ENCODE results near the gene CD226. TPM values are rescaled to one million over a fixed set of nuclear protein-coding genes. Genes with fewer than 3 reads are reported as not detected.

Gene CD226
- polyA plus RNA-seq, 1 of the 3 experiments (the other 2 are of a cell fraction) = 0.56 TPM

DNA sequence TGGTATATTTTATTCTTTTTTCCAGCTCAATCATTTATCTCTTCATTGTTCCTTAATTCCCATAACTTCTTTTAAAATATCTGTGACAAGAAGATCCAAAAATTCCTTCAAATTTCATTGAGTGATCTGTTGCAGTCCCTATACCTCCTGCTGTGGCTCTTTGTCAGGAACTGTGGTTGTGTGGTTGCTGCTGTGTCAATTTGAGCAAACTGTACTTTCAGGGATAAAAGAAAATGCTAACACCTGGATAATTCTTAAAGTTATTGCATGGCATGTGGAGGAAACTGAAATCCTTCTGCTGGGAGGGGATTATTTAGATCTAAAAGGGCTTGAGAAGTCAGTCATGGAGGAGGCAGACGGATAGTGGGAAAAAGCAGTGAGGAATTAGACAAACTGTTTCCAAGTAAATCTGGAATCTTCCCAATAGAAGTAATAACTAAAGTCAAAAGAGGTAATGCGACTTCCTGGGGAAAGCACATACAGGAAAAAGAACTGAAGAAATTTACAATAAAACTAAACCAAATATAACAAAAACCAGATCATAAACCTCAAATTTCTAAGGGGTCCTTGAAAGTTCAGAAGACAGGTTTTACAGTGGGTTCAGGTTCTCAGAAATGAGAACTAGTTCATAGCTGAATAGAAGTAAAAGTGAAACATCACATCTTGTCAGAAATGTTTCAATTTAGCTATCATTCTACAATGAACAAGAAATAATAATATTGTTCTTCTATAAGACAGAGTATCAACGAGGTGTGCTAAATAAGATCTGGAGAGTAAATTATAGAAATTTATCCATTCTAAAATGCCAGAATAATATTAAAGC lies 33.5 kb upstream of the CD226 start:
- CTCF ChIA-PET = interaction anchor here (0.7 to 1.1 kb wide), 3 partner anchors 13 to 17 kb away, joined by 3 read pairs; no protein-coding TSS in a partner anchor
- no peaks in the 10 kb centered on the region for H4K20me1 ChIP-seq (ENCODE audit: insufficient read depth)

DNA sequence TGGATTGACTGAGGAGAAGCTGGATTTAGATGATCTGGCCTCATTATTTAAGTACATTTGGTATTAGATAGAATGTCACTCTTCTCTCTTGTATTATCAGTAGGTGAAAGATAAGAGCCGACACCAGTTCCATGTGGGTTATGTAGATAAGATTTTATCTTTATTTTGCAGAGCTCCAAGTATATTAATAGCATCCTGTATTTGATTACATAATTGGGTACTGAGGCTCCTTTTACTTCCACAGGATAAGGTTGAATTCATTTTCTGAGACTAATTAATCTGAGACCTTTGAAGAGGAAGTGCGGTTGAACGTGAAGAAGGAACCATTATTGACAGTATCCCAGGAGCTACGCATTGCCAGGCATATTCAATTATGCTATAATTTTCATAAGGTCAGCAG lies 32.8 kb upstream of the CD226 start:
- H3K27ac ChIP-seq (ENCODE audit: low read depth in 2 of 2, low read length in 1 of 2) = no peak overlapping the region
- H3K9me3 ChIP-seq = no peaks in the 10 kb centered on the region
- H3K36me3 ChIP-seq (replicated peaks in 1 of 2; ENCODE audit: control insufficient read depth in 1 of 2, insufficient read depth in 2 of 2, low read length in 1 of 2) = peaks cover 0 to 3% of the 10 kb centered on the region in 2 experiments
- no peak overlapping the region for H3K9ac ChIP-seq
- H4K20me1 ChIP-seq (ENCODE audit: insufficient read depth) = no peaks in the 10 kb centered on the region
- 88% methylated on average over 4 of the region's 4 CpGs for WGBS (ENCODE audit: low lambda C conversion rate)
- H3K4me1 ChIP-seq (ENCODE audit: control insufficient read depth in 1 of 2, insufficient read depth in 2 of 2, low read depth in 1 of 2, low read length in 1 of 2) = peaks cover 0 to 6% of the 10 kb centered on the region in 2 experiments; a peak in 2 of 4 replicates
- H3K79me2 ChIP-seq (ENCODE audit: insufficient read depth) = no peaks in the 10 kb centered on the region
- no peak overlapping the region for H2AFZ ChIP-seq (ENCODE audit: low read depth)
- TF ChIP-seq GABPA (IDR thresholded peaks at IDR 0.05; ENCODE audit: low read depth) = no peak
- TF ChIP-seq EZH2phosphoT487 (IDR thresholded peaks at IDR 0.05; ENCODE audit: borderline replicate concordance, low read depth) = no peak
- TF ChIP-seq GATA2 (CRISPR knock-in tag; IDR thresholded peaks at IDR 0.05) = peak; percentile 93
- no peak for TF ChIP-seq POLR2AphosphoS5 (IDR thresholded peaks at IDR 0.05; ENCODE audit: low read depth, low read length)
- no peak for TF ChIP-seq RXRA (IDR thresholded peaks at IDR 0.05; ENCODE audit: borderline replicate concordance, low read depth)
- peak; percentile 91 for TF ChIP-seq RCOR1 (IDR thresholded peaks at IDR 0.05; ENCODE audit: low read length)
- peak in 1 of 2 experiments; percentile 86; a peak in 2 of 4 replicates for TF ChIP-seq EP300 (IDR thresholded peaks at IDR 0.05; ENCODE audit: borderline replicate concordance in 1 of 2, low read depth in 1 of 2, low read length in 1 of 2)
- no peak for TF ChIP-seq FOXJ3 (CRISPR knock-in tag; IDR thresholded peaks at IDR 0.05)
- TF ChIP-seq TCF12 (IDR thresholded peaks at IDR 0.05) = peak; percentile 48; the same call in 1 of the 2 replicates
- H3K27me3 ChIP-seq (ENCODE audit: insufficient read depth) = no peaks in the 10 kb centered on the region
- CTCF ChIA-PET = interaction anchor here (0.7 to 1.1 kb wide), 3 partner anchors 12 to 18 kb away, joined by 3 read pairs; no protein-coding TSS in a partner anchor
- no peak overlapping the region for H3K4me3 ChIP-seq (ENCODE audit: low read depth in 2 of 2, low read length in 1 of 2)
- POLR2A ChIA-PET = interaction anchor here (0.7 kb wide), 1 partner anchor 12 kb away, joined by 3 read pairs; no protein-coding TSS in a partner anchor
- no peak for DNase-seq
- H3K4me2 ChIP-seq = no peak overlapping the region
- no peaks in the 10 kb centered on the region for H3K9me2 ChIP-seq
- H3F3A ChIP-seq (replicated peaks; ENCODE audit: insufficient read depth) = no peaks in the 10 kb centered on the region

More for the DNA sequence above, 33.5 kb upstream of the CD226 start:
- Histone ChIP-seq H2AFZ (ENCODE audit: low read depth) (no peak overlapping the region), H3K27ac (ENCODE audit: low read depth in 2 of 2, low read length in 1 of 2) (no peak overlapping the region), H3K9me3 (no peaks in the 10 kb centered on the region), H3K4me2 (no peak overlapping the region), H3F3A (replicated peaks; ENCODE audit: insufficient read depth) (no peaks in the 10 kb centered on the region), H3K79me2 (ENCODE audit: insufficient read depth) (no peaks in the 10 kb centered on the region), H3K9ac (no peak overlapping the region), H3K4me1 (ENCODE audit: control insufficient read depth in 1 of 2, insufficient read depth in 2 of 2, low read depth in 1 of 2, low read length in 1 of 2) (peaks cover 0 to 6% of the 10 kb centered on the region in 2 experiments; a peak in 2 of 4 replicates), H3K27me3 (ENCODE audit: insufficient read depth) (no peaks in the 10 kb centered on the region), H3K9me2 (no peaks in the 10 kb centered on the region), H3K4me3 (ENCODE audit: low read depth in 2 of 2, low read length in 1 of 2) (no peak overlapping the region), H3K36me3 (replicated peaks in 1 of 2; ENCODE audit: control insufficient read depth in 1 of 2, insufficient read depth in 2 of 2, low read length in 1 of 2) (peaks cover 0 to 3% of the 10 kb centered on the region in 2 experiments)
- POLR2A ChIA-PET = interaction anchor here (0.7 kb wide), 1 partner anchor 13 kb away, joined by 3 read pairs; no protein-coding TSS in a partner anchor
- 87% methylated on average over 3 of the region's 3 CpGs for WGBS (ENCODE audit: low lambda C conversion rate)
- TF ChIP-seq TCF12 (IDR thresholded peaks at IDR 0.05) = no peak
- no peak for TF ChIP-seq RXRA (IDR thresholded peaks at IDR 0.05; ENCODE audit: borderline replicate concordance, low read depth)
- TF ChIP-seq GABPA (IDR thresholded peaks at IDR 0.05; ENCODE audit: low read depth) = no peak
- TF ChIP-seq SMC3 (IDR thresholded peaks at IDR 0.05; ENCODE audit: low read depth, low read length) = no peak
- TF ChIP-seq FOXJ3 (CRISPR knock-in tag; IDR thresholded peaks at IDR 0.05) = no peak
- no peak for TF ChIP-seq IRF3 (IDR thresholded peaks at IDR 0.05; ENCODE audit: low read depth, low read length)
- no peak for TF ChIP-seq RAD21 (IDR thresholded peaks at IDR 0.05; ENCODE audit: low read length)
- DNase-seq = no peak
